H1 (cell line): ENCODE data around the gene LRRTM4.

Source experiments
- ASH2L ChIP-seq: fragments of 200-600, 300-600 bp; sonication (generic); IDR thresholded peaks from one replicate; pipeline ENCODE4 v1.7.1; 2017; ENCODE audit warnings: low read length
- ATF3 ChIP-seq: IDR thresholded peaks from 2 replicates; pipeline ENCODE4 v1.6.1; 2011; ENCODE audit warnings: low read depth, mild to moderate bottlenecking, low read length; ENCODE audit not compliant: insufficient read depth
- CTCF ChIP-seq, 3 experiments: IDR thresholded peaks; 1 replicate in 2 of 3; 2 replicates in 1 of 3; pipeline versions ENCODE4 v1.5.1 to v1.6.1; 2011; ENCODE audit warnings: low read length in 3 of 3, mild to moderate bottlenecking in 3 of 3, inconsistent platforms in 2 of 3, low read depth in 1 of 3, moderate library complexity in 1 of 3; ENCODE audit not compliant: insufficient read depth in 1 of 3; ENCODE audit errors: control extremely low read depth in 1 of 3
- EZH2 ChIP-seq: fragments of 200-600 bp; sonication (generic); IDR thresholded peaks from 2 replicates; pipeline ENCODE4 v1.7.1; 2012; ENCODE audit warnings: low read depth, mild to moderate bottlenecking, moderate library complexity, low read length, inconsistent platforms; ENCODE audit not compliant: severe bottlenecking
- POLR2A ChIP-seq, 2 experiments: IDR thresholded peaks; 1 replicate in 1 of 2; 2 replicates in 1 of 2; pipeline ENCODE4 v1.6.1; 2011; ENCODE audit warnings: low read depth in 2 of 2, low read length in 2 of 2, mild to moderate bottlenecking in 2 of 2; ENCODE audit errors: control extremely low read depth in 1 of 2
- RAD21 ChIP-seq, 2 experiments: IDR thresholded peaks in 1 of 2; conservative IDR thresholded peaks in 1 of 2; 2 replicates each; pipeline ENCODE4 v1.6.1; 2011; ENCODE audit warnings: low read depth in 2 of 2, low read length in 2 of 2, improper control_type of control experiment in 1 of 2, inconsistent platforms in 1 of 2, mild to moderate bottlenecking in 1 of 2, moderate library complexity in 1 of 2
- SUZ12 ChIP-seq: fragments of 200-600 bp; sonication (generic); IDR thresholded peaks from 2 replicates; pipeline ENCODE4 v1.6.1; 2012; ENCODE audit warnings: mild to moderate bottlenecking, inconsistent platforms, low read length, moderate library complexity, mixed read lengths
- YY1 ChIP-seq: IDR thresholded peaks from 2 replicates; pipeline ENCODE4 v1.6.1; 2011; ENCODE audit warnings: low read depth, mild to moderate bottlenecking, low read length

- TF ChIP-seq CTCF (IDR thresholded peaks at IDR 0.05; ENCODE audit: control extremely low read depth in 1 of 3, insufficient read depth in 1 of 3, low read depth in 1 of 3, low read length in 3 of 3): no peak
- TF ChIP-seq ATF3: no peak
- no peak for TF ChIP-seq POLR2A (IDR thresholded peaks at IDR 0.05; ENCODE audit: control extremely low read depth in 1 of 2, low read depth in 2 of 2, low read length in 2 of 2)
- TF ChIP-seq RAD21 (IDR thresholded peaks at IDR 0.05 in 1 of 2, conservative IDR thresholded peaks at IDR 0.05 in 1 of 2; ENCODE audit: low read depth in 2 of 2, low read length in 2 of 2): no peak
- no peak for TF ChIP-seq YY1
- no peak for TF ChIP-seq ASH2L
- TF ChIP-seq SUZ12: no peak
- no peak for TF ChIP-seq EZH2
Observed at GRCh38 chr2:77191665-77192064, 330.5 kb downstream of the LRRTM4 start.
